ENCODE measurements around the gene SEC11A. TPM values are rescaled to one million over a fixed set of nuclear protein-coding genes. Genes with fewer than 3 reads are reported as not detected.

Gene SEC11A
- total RNA-seq, 1 donor from 2014 or later, result 115 TPM

- H3K36me3 Mint-ChIP-seq (ENCODE audit: low read depth), result peaks cover 5% of the 10 kb centered on the region
- intact Hi-C loops (cut with micrococcal nuclease), result loop anchor here (1.0 to 5.0 kb wide), 2 partner anchors 77 to 218 kb away; no protein-coding TSS in a partner anchor
- H3K4me1 Mint-ChIP-seq (ENCODE audit: low read depth), result peaks cover 22% of the 10 kb centered on the region
- H3K4me3 Mint-ChIP-seq (ENCODE audit: low read depth), result peak overlapping the region; percentile 75
- H3K27ac Mint-ChIP-seq, result peak overlapping the region; percentile 73
- H3K27me3 Mint-ChIP-seq (ENCODE audit: low read depth), result no peaks in the 10 kb centered on the region
- DNase-seq (ENCODE audit: low spot score), result no peak
- H3K9me3 Mint-ChIP-seq, result no peaks in the 10 kb centered on the region
Observed at GRCh38 chr15:84658788-84659411, 57.0 kb downstream of the SEC11A start.

GRCh38 chr15:84658080-84658787, 57.7 kb downstream of the SEC11A start, which contains the start of gene NMB:
TSS of gene NMB (minus strand) at chr15:84658199. CDS start at chr15:84658152, 47 bp downstream.
- H3K36me3 Mint-ChIP-seq (ENCODE audit: low read depth), result peaks cover 7% of the 10 kb centered on the region
- peak; percentile 75 for DNase-seq (ENCODE audit: low spot score)
- peaks cover 25% of the 10 kb centered on the region for H3K4me1 Mint-ChIP-seq (ENCODE audit: low read depth)
- peak within 1 kb of the TSS; percentile 75 for H3K4me3 Mint-ChIP-seq (ENCODE audit: low read depth)
- intact Hi-C loops (cut with micrococcal nuclease), result loop anchor here (1.0 to 5.0 kb wide), 2 partner anchors 78 to 219 kb away; no protein-coding TSS in a partner anchor
- peak within 1 kb of the TSS; percentile 73 for H3K27ac Mint-ChIP-seq
- no peaks in the 10 kb centered on the region for H3K9me3 Mint-ChIP-seq
- H3K27me3 Mint-ChIP-seq (ENCODE audit: low read depth), result no peaks in the 10 kb centered on the region

GRCh38 chr15:84657748-84658079, 58.2 kb downstream of the SEC11A start:
- Mint-ChIP-seq H3K9me3 (no peaks in the 10 kb centered on the region), H3K4me1 (ENCODE audit: low read depth) (peaks cover 25% of the 10 kb centered on the region), H3K27me3 (ENCODE audit: low read depth) (no peaks in the 10 kb centered on the region), H3K4me3 (ENCODE audit: low read depth) (peak overlapping the region; percentile 71), H3K27ac (peak overlapping the region; percentile 28), H3K36me3 (ENCODE audit: low read depth) (peaks cover 7% of the 10 kb centered on the region)
- DNase-seq (ENCODE audit: low spot score), result no peak
- intact Hi-C loops (cut with micrococcal nuclease), result loop anchor here (1.0 to 5.0 kb wide), 2 partner anchors 79 to 220 kb away; no protein-coding TSS in a partner anchor

- peaks cover 28% of the 10 kb centered on the region for H3K4me1 Mint-ChIP-seq (ENCODE audit: low read depth)
- H3K36me3 Mint-ChIP-seq (ENCODE audit: low read depth), result peaks cover 12% of the 10 kb centered on the region
- H3K27me3 Mint-ChIP-seq (ENCODE audit: low read depth), result no peaks in the 10 kb centered on the region
- no peak overlapping the region for H3K27ac Mint-ChIP-seq
- no peak for DNase-seq (ENCODE audit: low spot score)
- peak overlapping the region; percentile 71 for H3K4me3 Mint-ChIP-seq (ENCODE audit: low read depth)
- intact Hi-C loops (cut with micrococcal nuclease), result loop anchor here (5.0 kb wide), 1 partner anchor 220 kb away; no protein-coding TSS in a partner anchor
- no peaks in the 10 kb centered on the region for H3K9me3 Mint-ChIP-seq
Observed at GRCh38 chr15:84656972-84657371, 59.0 kb downstream of the SEC11A start.

- no peaks in the 10 kb centered on the region for H3K27me3 Mint-ChIP-seq (ENCODE audit: low read depth)
- DNase-seq (ENCODE audit: low spot score), result peak; percentile 62
- no peaks in the 10 kb centered on the region for H3K9me3 Mint-ChIP-seq
- peak overlapping the region; percentile 96 for H3K4me3 Mint-ChIP-seq (ENCODE audit: low read depth)
- intact Hi-C loops (cut with micrococcal nuclease), result loop anchor here (1.0 to 5.0 kb wide), 8 partner anchors 24 to 273 kb away; no protein-coding TSS in a partner anchor
- peaks cover 32% of the 10 kb centered on the region for H3K4me1 Mint-ChIP-seq (ENCODE audit: low read depth)
- H3K36me3 Mint-ChIP-seq (ENCODE audit: low read depth), result peaks cover 16% of the 10 kb centered on the region
- H3K27ac Mint-ChIP-seq, result peak overlapping the region; percentile 75
Observed at GRCh38 chr15:84654689-84655453, 61.1 kb downstream of the SEC11A start.

GRCh38 chr15:84653910-84654688, 61.8 kb downstream of the SEC11A start, which contains the start of gene WDR73:
TSS of gene WDR73 (minus strand) at chr15:84654283. CDS start at chr15:84654274, 9 bp downstream.
- Mint-ChIP-seq H3K27ac (peak within 1 kb of the TSS; percentile 87), H3K9me3 (no peaks in the 10 kb centered on the region), H3K4me1 (ENCODE audit: low read depth) (peaks cover 31% of the 10 kb centered on the region), H3K4me3 (ENCODE audit: low read depth) (peak within 1 kb of the TSS; percentile 96), H3K36me3 (ENCODE audit: low read depth) (peaks cover 16% of the 10 kb centered on the region), H3K27me3 (ENCODE audit: low read depth) (no peaks in the 10 kb centered on the region)
- intact Hi-C loops (cut with micrococcal nuclease), result loop anchor here (1.0 to 2.0 kb wide), 7 partner anchors 23 to 274 kb away; no protein-coding TSS in a partner anchor
- peak; percentile 95 for DNase-seq (ENCODE audit: low spot score)

GRCh38 chr15:84653584-84653909, 62.4 kb downstream of the SEC11A start:
- Mint-ChIP-seq H3K36me3 (ENCODE audit: low read depth) (peaks cover 22% of the 10 kb centered on the region), H3K4me3 (ENCODE audit: low read depth) (peak overlapping the region; percentile 96), H3K27me3 (ENCODE audit: low read depth) (no peaks in the 10 kb centered on the region), H3K27ac (peak overlapping the region; percentile 87), H3K4me1 (ENCODE audit: low read depth) (peaks cover 28% of the 10 kb centered on the region), H3K9me3 (no peaks in the 10 kb centered on the region)
- DNase-seq (ENCODE audit: low spot score), result no peak
- intact Hi-C loops (cut with micrococcal nuclease), result no loop called here

GRCh38 chr15:84649706-84650105, 66.2 kb downstream of the SEC11A start:
- Mint-ChIP-seq H3K36me3 (ENCODE audit: low read depth) (peaks cover 57% of the 10 kb centered on the region), H3K27ac (no peak overlapping the region), H3K27me3 (ENCODE audit: low read depth) (no peaks in the 10 kb centered on the region), H3K9me3 (no peaks in the 10 kb centered on the region), H3K4me1 (ENCODE audit: low read depth) (peaks cover 22% of the 10 kb centered on the region), H3K4me3 (ENCODE audit: low read depth) (no peak overlapping the region)
- DNase-seq (ENCODE audit: low spot score), result no peak
- intact Hi-C loops (cut with micrococcal nuclease), result no loop called here

GRCh38 chr15:84648539-84648938, 67.4 kb downstream of the SEC11A start:
- Mint-ChIP-seq H3K36me3 (ENCODE audit: low read depth) (peaks cover 60% of the 10 kb centered on the region), H3K27me3 (ENCODE audit: low read depth) (no peaks in the 10 kb centered on the region), H3K27ac (no peak overlapping the region), H3K9me3 (no peaks in the 10 kb centered on the region), H3K4me1 (ENCODE audit: low read depth) (peaks cover 18% of the 10 kb centered on the region), H3K4me3 (ENCODE audit: low read depth) (no peak overlapping the region)
- intact Hi-C loops (cut with micrococcal nuclease), result no loop called here
- no peak for DNase-seq (ENCODE audit: low spot score)

- Mint-ChIP-seq H3K36me3 (ENCODE audit: low read depth) (peaks cover 68% of the 10 kb centered on the region), H3K4me3 (ENCODE audit: low read depth) (no peak overlapping the region), H3K9me3 (no peaks in the 10 kb centered on the region), H3K27me3 (ENCODE audit: low read depth) (no peaks in the 10 kb centered on the region), H3K27ac (no peak overlapping the region), H3K4me1 (ENCODE audit: low read depth) (peaks cover 18% of the 10 kb centered on the region)
- intact Hi-C loops (cut with micrococcal nuclease), result no loop called here
- DNase-seq (ENCODE audit: low spot score), result no peak
Observed at GRCh38 chr15:84647726-84648125, 68.2 kb downstream of the SEC11A start.

- no peak for DNase-seq (ENCODE audit: low spot score)
- H3K27ac Mint-ChIP-seq, result no peak overlapping the region
Observed at GRCh38 chr15:84645997-84646396, 69.9 kb downstream of the SEC11A start.

GRCh38 chr15:84645496-84645895, 70.4 kb downstream of the SEC11A start:
- H3K9me3 Mint-ChIP-seq, result no peaks in the 10 kb centered on the region
- no peak overlapping the region for H3K4me3 Mint-ChIP-seq (ENCODE audit: low read depth)
- H3K27me3 Mint-ChIP-seq (ENCODE audit: low read depth), result no peaks in the 10 kb centered on the region
- DNase-seq (ENCODE audit: low spot score), result no peak
- no peak overlapping the region for H3K27ac Mint-ChIP-seq
- intact Hi-C loops (cut with micrococcal nuclease), result no loop called here
- peaks cover 72% of the 10 kb centered on the region for H3K36me3 Mint-ChIP-seq (ENCODE audit: low read depth)
- peaks cover 15% of the 10 kb centered on the region for H3K4me1 Mint-ChIP-seq (ENCODE audit: low read depth)

More at GRCh38 chr15:84645997-84646396, 69.9 kb downstream of the SEC11A start:
- no peak overlapping the region for H3K4me3 Mint-ChIP-seq (ENCODE audit: low read depth)
- no peaks in the 10 kb centered on the region for H3K27me3 Mint-ChIP-seq (ENCODE audit: low read depth)
- peaks cover 12% of the 10 kb centered on the region for H3K4me1 Mint-ChIP-seq (ENCODE audit: low read depth)
- no peaks in the 10 kb centered on the region for H3K9me3 Mint-ChIP-seq
- peaks cover 68% of the 10 kb centered on the region for H3K36me3 Mint-ChIP-seq (ENCODE audit: low read depth)
- intact Hi-C loops (cut with micrococcal nuclease), result no loop called here
